Mucosa of stomach (tissue), 1 donor: Measurements from ENCODE around the gene ISCA2.

ENCODE experiments used
- H3K27me3 ChIP-seq: one replicate; pipeline ENCODE4 v1.7.0; 2013; ENCODE audit warnings: mild to moderate bottlenecking, low read length; ENCODE audit not compliant: control insufficient read depth, insufficient read depth
- H3K36me3 ChIP-seq: one replicate; pipeline ENCODE4 v1.7.0; 2013; ENCODE audit warnings: low read length; ENCODE audit not compliant: control insufficient read depth, insufficient read depth
- H3K4me1 ChIP-seq: one replicate; pipeline ENCODE4 v1.7.0; 2013; ENCODE audit warnings: mild to moderate bottlenecking, low read length; ENCODE audit not compliant: control insufficient read depth, insufficient read depth
- H3K4me3 ChIP-seq: one replicate; pipeline ENCODE4 v1.7.0; 2013; ENCODE audit warnings: low read length
- H3K9ac ChIP-seq: one replicate; pipeline ENCODE4 v1.7.0; 2013; ENCODE audit warnings: mild to moderate bottlenecking, low read length, moderate library complexity
- H3K9me3 ChIP-seq: one replicate; pipeline ENCODE4 v1.7.0; 2013; ENCODE audit warnings: mild to moderate bottlenecking, low read length, moderate library complexity; ENCODE audit not compliant: control insufficient read depth
- donor health status: Pancreatic carcinoma.

The ISCA2 gene

DNA sequence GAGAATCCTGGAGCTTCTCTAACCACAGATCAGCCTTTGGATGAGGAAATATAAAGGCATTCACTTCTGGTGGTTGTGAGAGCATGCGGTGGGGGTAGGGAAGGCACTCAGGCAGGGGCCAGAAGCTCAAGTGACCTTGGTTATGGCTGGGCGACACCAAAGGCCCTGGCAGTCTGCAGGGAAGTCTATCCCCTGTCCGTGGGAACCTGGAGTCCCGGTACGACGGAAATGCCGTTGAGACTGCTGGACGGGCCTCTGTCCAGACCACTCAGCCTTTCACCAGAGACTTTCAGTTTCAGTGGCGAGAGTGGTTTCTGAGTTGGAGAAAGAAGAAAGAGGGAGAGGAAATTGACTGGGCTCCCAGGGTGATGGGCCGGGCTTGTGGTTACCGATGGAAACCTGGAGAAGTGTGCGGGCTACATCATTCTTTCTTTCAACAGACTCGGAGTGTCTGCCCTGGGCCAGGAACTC, 20.9 kb downstream of the ISCA2 start:
- H3K36me3 ChIP-seq = no peaks in the 10 kb centered on the region
- H3K4me3 ChIP-seq = no peak overlapping the region
- H3K27me3 ChIP-seq = peaks cover 6% of the 10 kb centered on the region
- no peaks in the 10 kb centered on the region for H3K9me3 ChIP-seq
- no peak overlapping the region for H3K9ac ChIP-seq
- H3K4me1 ChIP-seq = no peaks in the 10 kb centered on the region

DNA sequence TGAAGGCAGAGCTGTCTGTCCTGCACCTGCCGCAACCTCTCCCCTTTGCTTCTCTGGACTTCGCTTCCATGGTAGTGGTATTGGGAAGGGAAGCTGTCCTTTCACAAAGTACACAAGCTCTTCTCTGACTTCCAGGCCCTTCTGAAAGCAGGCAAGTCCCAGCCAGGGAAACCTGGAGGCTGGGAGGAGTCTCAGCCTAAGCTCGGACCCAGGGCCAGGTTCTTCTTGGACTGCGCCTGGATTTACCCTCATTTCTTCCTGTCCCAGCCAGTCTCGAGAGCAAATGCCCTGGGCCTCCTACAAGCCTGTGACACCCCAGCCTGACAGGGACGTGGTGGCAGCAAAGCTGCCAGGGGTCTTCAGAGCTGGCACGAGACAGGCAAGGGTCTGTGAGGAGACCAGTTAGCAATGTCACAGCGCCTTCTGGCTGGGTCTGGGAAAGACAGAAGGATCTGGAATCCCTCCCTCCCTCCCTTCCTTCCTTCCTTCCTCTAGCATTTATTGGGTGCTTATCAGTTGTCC, 22.4 kb downstream of the ISCA2 start:
- Histone ChIP-seq H3K4me3 (no peak overlapping the region), H3K27me3 (peaks cover 6% of the 10 kb centered on the region), H3K36me3 (no peaks in the 10 kb centered on the region), H3K9ac (no peak overlapping the region), H3K9me3 (no peaks in the 10 kb centered on the region), H3K4me1 (no peaks in the 10 kb centered on the region)

DNA sequence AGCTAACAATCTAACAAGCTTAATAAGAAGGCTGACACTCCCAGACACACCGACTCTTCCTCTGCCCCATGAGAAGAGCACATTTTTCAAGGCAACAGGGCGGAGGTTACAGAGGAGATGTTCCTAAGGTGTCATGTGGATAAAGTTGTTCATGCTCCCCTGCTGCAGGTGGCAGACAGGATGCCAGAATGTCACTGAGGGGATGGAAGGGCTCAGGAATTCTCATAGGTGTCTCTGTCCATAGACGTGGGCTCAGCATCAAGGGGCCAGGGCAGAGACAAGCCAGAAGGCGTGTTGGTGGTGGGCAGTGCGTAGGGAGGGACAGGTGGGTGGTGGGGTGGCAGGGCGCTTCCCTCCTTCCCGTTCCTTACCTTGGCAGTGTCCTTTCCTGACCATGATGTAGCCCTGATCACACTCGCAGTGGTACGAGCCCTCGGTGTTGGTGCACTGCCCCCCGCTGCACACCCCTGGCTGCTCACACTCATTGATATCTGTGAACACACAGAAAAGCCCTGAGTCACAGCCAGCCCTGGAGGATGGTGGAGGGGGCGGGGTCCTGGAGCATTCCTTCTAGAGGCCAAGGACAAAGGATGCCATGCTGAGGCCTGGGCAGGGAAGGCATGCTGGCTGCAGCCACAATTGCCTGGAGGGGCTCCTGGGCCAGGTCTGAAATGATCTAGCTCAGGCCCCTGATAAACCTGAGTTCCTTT, 23.0 kb downstream of the ISCA2 start:
- Histone ChIP-seq H3K36me3 (no peaks in the 10 kb centered on the region), H3K27me3 (no peaks in the 10 kb centered on the region), H3K4me1 (no peaks in the 10 kb centered on the region), H3K9ac (no peak overlapping the region), H3K9me3 (no peaks in the 10 kb centered on the region), H3K4me3 (no peak overlapping the region)

DNA sequence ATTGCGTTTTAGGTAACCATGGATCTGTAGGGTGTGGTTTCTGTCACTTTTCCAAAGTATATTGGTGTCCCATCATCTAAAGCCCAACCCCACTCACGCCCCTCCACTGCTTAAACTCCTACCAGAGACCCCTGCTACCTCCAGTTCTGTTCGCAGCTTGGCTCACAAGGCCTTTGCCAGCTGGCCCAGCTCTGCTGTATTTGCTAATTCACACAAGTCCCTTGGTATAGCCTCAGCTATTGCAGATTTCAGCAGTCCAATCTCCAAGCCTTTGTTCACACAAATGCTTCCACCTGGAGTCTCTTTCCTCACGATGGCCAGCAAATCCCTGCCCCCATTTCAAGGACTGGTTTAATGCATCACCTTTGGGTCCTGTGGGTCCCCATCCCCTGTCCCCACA, 24.2 kb downstream of the ISCA2 start:
- Histone ChIP-seq H3K9ac (no peak overlapping the region), H3K4me3 (no peak overlapping the region), H3K36me3 (no peaks in the 10 kb centered on the region)

DNA sequence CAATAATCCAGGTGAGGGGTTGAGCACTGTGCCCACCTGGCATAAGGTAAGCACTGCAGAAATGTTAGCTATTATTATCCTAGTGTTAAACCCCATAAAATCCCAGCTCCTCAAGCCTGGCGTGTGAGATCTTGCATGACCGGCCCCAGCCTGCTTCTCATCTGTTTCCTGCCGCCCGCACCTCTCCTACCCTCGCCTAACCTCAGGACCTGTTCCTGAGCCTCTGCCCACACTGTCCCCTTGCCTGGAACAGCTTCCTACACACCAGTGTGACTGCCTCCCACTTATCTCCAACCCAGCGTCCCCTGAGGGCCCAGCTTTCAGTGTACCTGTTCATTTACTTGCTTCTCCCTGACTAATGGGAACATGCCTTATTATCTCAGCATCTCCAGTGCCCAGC, 24.7 kb downstream of the ISCA2 start:
- no peak overlapping the region for H3K4me3 ChIP-seq
- no peaks in the 10 kb centered on the region for H3K36me3 ChIP-seq
- H3K27me3 ChIP-seq = no peaks in the 10 kb centered on the region
- H3K4me1 ChIP-seq = no peaks in the 10 kb centered on the region
- no peak overlapping the region for H3K9ac ChIP-seq
- no peaks in the 10 kb centered on the region for H3K9me3 ChIP-seq

More for the DNA sequence above, 24.2 kb downstream of the ISCA2 start:
- H3K27me3 ChIP-seq = no peaks in the 10 kb centered on the region
- H3K9me3 ChIP-seq = no peaks in the 10 kb centered on the region
- H3K4me1 ChIP-seq = no peaks in the 10 kb centered on the region

DNA sequence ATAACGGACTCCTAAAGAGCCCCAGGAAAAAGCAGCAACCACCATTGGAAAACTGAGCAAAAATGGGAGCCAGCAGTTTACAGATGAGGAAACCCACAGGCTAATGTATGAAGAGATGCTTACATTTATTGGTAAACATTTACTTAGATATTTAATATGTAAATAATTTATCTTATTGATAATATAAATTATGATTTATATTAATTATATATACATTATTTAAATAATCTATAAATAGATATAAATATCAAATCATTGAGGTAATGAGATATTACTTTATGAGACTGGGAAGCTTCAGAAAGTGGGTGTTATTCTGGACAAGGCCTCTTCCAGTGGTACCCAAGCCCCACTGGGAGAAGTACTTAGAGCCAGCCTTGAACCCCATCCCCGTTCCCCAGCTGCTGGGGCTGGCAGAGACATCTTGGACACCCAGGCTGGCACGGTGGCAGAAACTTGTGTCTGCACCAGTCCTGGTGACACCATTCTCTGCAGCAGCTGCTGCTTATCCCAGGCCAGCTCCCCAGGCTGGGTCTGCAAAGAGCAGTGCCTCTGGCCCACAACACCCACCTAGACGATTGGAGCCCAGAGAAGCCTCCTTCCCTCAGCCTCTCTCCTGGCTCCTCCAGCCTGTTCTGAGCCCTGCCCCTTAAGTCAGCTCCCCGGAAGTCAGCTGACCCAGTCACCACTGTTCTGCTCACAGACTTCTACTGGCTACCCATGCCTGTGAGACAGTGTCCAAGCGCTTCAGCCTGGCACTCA, 25.9 kb downstream of the ISCA2 start:
- Histone ChIP-seq H3K4me3 (no peak overlapping the region), H3K4me1 (no peaks in the 10 kb centered on the region), H3K36me3 (no peaks in the 10 kb centered on the region), H3K9ac (no peak overlapping the region), H3K27me3 (no peaks in the 10 kb centered on the region), H3K9me3 (no peaks in the 10 kb centered on the region)

DNA sequence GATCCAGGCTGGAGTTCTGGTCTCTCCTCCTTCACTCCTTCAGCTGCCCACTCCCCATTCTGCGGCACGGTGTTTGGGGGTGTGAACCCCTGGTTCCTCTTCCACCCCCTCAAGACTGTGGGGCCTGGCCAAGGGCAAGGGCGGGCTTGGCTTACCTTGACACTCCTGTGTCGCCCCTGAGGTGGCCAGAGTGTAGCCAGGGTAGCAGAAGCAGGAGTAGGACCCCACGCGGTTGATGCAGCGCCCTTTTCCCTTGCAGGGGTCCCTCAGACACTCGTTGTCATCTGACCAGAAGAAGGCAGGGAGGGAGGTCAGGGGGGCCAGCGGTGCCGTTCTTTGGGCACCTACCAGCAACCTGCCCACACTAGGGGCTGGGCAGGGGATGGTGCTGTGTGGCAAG, 28.2 kb downstream of the ISCA2 start:
- Histone ChIP-seq H3K9me3 (no peaks in the 10 kb centered on the region), H3K36me3 (no peaks in the 10 kb centered on the region), H3K9ac (no peak overlapping the region), H3K4me3 (no peak overlapping the region), H3K4me1 (no peaks in the 10 kb centered on the region), H3K27me3 (peaks cover 3% of the 10 kb centered on the region)

DNA sequence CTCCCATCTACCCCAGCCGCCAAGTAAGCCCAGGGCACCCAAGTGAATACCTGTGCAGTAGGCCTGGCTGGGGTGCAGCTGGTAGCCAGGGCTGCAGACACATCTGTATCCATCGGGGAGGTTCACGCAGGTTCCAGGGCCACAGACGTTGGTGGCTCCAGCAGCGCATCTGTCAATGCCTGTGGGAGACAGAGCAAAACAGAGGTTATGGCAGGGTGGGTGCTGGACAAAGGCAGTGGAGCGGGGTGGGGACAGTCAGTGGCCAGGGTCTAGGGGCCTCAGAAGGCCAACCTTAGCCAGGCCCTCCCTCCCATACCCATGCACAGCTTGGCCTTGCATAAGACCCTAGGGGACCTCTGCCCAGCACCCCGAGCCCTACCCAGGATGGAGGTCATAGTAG, 29.2 kb downstream of the ISCA2 start:
- Histone ChIP-seq H3K36me3 (no peaks in the 10 kb centered on the region), H3K9me3 (no peaks in the 10 kb centered on the region), H3K9ac (no peak overlapping the region), H3K4me3 (no peak overlapping the region), H3K4me1 (no peaks in the 10 kb centered on the region), H3K27me3 (peaks cover 3% of the 10 kb centered on the region)

DNA sequence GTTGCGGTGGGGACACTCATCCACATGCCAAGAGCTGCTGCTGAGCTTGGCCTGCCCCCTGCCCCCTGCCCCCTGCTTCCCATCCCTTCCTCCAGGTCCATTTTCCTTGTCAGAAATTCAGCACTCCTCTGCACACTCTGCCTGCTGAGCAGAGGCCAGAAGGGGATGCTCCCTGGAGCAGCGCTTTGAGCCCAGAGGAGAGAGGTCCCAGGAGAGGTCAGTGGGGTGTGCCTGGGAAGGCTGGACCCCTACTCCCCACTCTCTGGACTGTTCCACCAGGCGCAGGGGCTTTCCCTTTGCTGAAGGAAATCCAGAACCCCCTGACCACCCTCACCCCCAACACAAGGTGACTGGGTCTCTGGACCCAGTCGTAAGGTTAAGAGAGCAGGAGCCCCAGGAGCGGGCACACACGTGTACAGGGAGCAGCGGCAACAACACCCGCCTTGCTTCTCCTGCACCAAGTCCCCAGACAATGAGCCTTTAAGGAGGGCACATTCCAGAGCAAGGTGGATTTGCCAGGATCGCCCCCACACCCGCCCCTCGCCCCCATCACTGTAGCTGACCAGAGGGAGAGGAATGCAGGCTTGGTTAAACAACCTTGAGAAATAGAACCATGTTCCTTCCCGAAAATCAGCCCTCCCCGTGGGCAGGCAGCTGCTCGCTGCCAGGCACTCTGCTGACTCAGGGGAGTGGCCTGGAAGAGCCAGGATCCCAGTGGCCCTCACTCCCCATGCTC, 30.7 kb downstream of the ISCA2 start:
- Histone ChIP-seq H3K4me3 (no peak overlapping the region), H3K4me1 (no peaks in the 10 kb centered on the region), H3K27me3 (peaks cover 3% of the 10 kb centered on the region), H3K9ac (no peak overlapping the region), H3K36me3 (no peaks in the 10 kb centered on the region), H3K9me3 (no peaks in the 10 kb centered on the region)

DNA sequence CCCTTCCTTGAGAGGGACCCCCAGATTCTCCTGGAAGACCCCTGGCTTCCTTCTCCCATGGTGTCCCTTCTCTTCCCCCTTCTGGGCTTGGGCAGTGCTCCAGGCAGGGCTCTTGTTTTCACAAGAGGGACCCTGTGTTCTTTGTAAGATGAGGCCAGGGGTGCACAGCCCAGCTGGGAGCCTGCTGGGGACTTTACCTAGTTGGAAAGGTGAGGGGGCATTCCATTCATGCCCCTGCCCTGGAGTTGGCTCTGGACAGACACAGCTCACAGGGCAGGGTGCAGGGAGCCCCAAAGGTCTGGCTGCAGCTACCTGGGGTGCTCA, 31.2 kb downstream of the ISCA2 start:
- Histone ChIP-seq H3K36me3 (no peaks in the 10 kb centered on the region), H3K27me3 (peaks cover 3% of the 10 kb centered on the region), H3K4me3 (no peak overlapping the region), H3K9me3 (no peaks in the 10 kb centered on the region), H3K4me1 (no peaks in the 10 kb centered on the region), H3K9ac (no peak overlapping the region)

DNA sequence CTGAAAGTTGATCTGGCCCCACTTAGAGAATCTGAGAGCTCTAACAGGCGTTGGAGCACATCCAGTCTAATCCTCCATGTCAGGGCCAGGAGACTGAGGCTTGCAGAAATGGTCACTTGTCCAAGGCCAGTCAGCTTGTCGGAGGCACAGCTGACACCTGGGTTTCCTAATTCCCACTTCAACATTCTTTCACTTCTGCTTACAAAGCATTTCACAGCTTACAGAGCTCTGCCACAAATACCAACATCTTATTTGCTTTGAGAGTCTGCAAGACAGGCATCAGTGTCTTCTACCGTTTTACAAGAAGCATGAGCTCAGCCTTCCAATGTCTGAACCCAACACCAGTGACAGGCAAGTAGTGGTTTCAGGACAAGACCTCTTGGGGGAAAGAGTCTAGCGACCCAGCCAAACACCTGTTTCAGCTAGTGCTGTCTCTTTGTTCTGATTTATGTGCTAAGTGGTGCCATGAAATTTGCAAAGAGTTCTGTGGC, 31.8 kb downstream of the ISCA2 start:
- H3K4me3 ChIP-seq = no peak overlapping the region
- H3K36me3 ChIP-seq = no peaks in the 10 kb centered on the region
- H3K9me3 ChIP-seq = no peaks in the 10 kb centered on the region
- no peaks in the 10 kb centered on the region for H3K4me1 ChIP-seq
- no peak overlapping the region for H3K9ac ChIP-seq
- H3K27me3 ChIP-seq = peaks cover 3% of the 10 kb centered on the region
